Cardiac fibroblast (primary cell): ENCODE measurements around the gene ADD1.

Experiments used
- DNase-seq, 2 donors: peaks; one replicate each; pipeline versions ENCODE4 v3.0.0 to v3.0.0-alpha.2; 2010; ENCODE audit warnings: low read depth in 2 of 2
- H3K4me3 ChIP-seq, 2 donors: replicated peaks in 1 of 2; 1 replicate in 1 of 2; 2 replicates in 1 of 2; pipeline ENCODE4 v1.5.1; 2011; ENCODE audit warnings: low read depth in 2 of 2, low read length in 2 of 2, mild to moderate bottlenecking in 2 of 2, moderate library complexity in 1 of 2
- CTCF ChIP-seq: IDR thresholded peaks from one replicate; pipeline ENCODE4 v1.5.1; 2011; ENCODE audit warnings: low read depth, mild to moderate bottlenecking, low read length, inconsistent platforms

Gene ADD1

GRCh38 chr4:2806390-2807355 is 37.0 kb upstream of the ADD1 start:
- TF ChIP-seq CTCF = no peak
- H3K4me3 ChIP-seq = no peak overlapping the region
- DNase-seq = peak in 1 of 2 donors; percentile 84

GRCh38 chr4:2807571-2807970 is 36.1 kb upstream of the ADD1 start:
- H3K4me3 ChIP-seq = no peak overlapping the region
- no peak for DNase-seq
- TF ChIP-seq CTCF = no peak

GRCh38 chr4:2808001-2808400 is 35.6 kb upstream of the ADD1 start:
- TF ChIP-seq CTCF = no peak
- no peak overlapping the region for H3K4me3 ChIP-seq
- DNase-seq = no peak

GRCh38 chr4:2809610-2810180 is 33.9 kb upstream of the ADD1 start:
- DNase-seq = no peak
- no peak overlapping the region for H3K4me3 ChIP-seq
- no peak for TF ChIP-seq CTCF

GRCh38 chr4:2810388-2810787 is 33.3 kb upstream of the ADD1 start:
- no peak for TF ChIP-seq CTCF
- no peak overlapping the region for H3K4me3 ChIP-seq

GRCh38 chr4:2811830-2812611 is 31.6 kb upstream of the ADD1 start:
- peak; percentile 71 to 81 for DNase-seq

More at GRCh38 chr4:2810388-2810787, 33.3 kb upstream of the ADD1 start:
- DNase-seq = no peak

More at GRCh38 chr4:2811830-2812611, 31.6 kb upstream of the ADD1 start:
- TF ChIP-seq CTCF = no peak
- peak overlapping the region; percentile 32 to 49 for H3K4me3 ChIP-seq
